Measurements from ENCODE around the gene ADRB2.
A peak's percentile ranks its signal among the peaks of the same experiment; 100 is the strongest.

The ADRB2 gene

DNA sequence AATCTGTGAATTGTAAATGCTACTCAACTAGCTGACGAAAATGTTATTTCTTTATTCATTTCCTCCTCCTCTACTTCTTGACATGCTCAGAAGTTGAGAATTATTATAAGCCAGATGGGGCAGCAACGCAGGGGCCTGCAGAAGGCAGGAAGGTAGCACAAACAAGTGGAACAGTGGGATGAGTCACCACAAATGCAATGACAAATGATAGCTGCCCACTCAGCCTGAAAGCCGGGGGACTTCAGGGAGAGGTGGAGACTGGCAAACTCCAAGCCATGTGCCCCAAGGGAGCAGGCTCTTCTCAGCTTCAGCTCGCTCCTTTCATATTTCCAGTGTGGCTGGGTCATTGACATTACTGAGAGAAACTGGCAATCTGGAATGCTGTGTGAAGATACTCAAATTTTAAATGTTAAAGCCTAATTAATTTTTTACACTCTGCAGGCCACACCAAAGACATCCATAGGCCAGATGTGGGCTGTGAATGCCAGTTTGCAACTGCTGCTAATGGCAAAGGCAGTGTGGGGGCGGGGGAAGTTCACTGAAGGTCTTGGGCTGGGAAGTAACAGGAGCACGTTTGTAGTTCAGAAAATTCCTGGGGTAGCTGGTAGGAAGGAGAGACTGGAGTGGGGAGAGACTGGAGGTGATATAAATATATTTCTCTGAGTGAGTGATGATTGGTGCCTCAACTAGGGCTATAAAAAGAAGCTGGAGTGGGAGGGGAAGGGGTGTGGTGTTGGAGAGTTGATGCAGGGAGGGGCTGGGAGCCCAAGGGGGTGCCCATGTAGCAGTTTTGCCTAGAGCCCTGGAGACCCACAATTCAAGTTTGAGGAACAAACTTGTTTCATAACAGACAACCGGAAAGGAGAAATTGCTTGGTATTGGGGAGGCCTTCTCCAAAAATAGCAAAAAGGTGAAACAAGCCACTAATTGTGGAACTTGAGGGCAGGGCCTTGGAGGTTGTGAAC, 20.8 kb upstream of the ADRB2 start:
- no peak for DNase-seq

DNA sequence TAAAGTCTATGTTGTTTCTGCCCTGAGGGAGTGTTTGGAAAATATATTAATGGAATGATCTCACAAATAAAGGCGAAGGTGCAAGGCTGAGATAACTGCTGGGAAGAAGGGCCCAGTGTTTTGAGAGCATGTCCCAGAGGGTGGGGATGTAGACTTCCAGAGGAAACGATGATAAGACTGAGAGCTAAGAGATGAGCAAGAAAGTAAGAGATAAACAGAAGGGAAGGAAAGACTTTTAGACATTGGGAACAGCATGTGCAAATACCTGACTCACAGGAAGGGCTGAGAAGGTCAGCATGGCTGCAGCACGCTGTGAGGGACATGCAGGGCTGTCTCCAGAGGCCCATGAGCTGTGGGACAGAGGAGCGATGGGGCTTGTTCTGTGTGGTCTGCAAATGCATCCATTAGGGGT, 19.9 kb upstream of the ADRB2 start:
- DNase-seq = no peak

DNA sequence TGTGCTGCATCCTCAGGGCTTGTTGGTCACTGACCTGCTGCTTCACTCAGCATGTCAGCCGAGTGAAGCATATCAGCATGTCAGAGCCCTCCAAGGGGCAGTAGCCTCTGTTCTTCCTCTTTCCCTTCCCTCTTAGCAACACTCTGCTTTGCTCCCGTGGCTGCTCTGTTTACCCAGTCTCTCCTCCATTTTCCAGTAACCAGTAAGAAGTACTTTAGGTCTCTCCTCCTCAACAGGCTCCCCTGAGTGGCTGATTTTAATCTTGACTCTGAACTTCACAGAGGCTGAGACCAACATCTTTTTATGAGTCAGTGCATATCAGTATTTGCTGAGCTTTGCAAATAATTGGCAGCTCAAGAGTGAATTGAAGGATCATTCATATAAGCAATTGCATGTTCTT, 18.6 kb upstream of the ADRB2 start:
- no peak for DNase-seq

DNA sequence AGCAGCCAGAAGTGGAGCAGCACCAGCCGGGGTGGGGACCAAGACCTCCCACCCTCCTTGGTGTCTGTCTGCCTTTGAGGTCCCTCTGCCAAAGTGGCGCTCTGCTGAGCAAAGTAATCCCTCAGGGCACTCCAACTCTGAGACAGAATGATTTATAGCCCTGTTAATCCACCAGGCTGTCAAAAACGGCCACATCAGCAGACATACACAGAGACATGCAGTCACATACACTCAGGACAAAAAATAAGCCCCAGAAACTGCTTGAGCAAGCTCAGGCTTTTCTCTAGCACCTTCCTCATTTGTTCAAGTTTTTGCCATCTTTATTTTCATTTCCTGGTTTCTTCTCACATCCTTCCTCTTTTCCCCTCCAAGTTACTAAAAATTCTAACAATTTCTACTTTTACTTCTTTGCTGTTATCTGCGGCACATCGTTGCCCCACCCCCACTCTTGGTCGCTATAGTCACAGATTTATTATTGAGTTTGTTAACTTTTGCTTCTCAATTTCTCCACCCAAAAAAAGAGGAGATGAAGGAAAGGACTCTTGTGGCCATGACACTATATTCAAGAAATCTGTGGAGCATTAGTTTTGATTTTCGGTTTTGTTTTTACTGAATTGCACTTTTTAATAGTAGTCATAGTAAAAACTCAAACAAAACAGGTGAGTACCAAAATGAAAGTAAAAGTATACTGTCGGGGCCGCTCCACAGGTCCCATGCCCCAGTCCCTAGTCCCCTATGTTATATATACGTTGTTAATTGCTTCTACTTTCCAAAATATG, 17.4 kb upstream of the ADRB2 start:
- DNase-seq = peak; percentile 63

DNA sequence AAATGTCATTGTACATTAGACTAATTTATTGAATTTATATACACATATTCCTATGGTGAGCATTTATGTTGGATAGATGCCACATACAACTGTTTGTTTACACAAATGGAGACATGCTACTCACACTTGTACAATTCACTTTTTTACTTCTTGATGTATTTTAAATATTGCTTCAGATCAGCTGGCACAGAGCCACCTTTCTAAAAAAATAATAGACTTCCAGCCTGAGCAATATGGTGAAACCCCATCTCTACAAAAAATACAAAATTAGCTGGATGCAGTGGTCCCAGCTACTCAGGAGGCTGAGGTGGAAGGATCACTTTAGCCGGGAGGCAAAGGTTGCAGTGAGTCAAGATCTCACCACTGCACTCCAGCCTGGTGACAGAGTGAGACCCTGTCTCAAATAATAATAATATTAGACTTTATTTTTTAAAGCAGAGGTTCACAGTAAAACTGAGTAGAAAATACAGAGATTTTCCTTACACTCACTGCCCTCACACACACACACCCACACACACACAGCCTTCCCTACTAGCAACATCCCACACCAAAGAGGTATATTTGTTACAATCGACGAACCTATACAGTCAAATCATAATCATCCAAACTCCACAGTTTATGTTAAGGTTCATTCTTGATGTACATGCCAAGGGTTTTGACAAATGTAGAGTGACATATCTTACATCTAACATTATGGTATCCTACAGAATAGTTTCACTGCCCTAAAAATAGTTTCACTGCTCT, 16.5 kb upstream of the ADRB2 start:
- peak; percentile 11 for DNase-seq

DNA sequence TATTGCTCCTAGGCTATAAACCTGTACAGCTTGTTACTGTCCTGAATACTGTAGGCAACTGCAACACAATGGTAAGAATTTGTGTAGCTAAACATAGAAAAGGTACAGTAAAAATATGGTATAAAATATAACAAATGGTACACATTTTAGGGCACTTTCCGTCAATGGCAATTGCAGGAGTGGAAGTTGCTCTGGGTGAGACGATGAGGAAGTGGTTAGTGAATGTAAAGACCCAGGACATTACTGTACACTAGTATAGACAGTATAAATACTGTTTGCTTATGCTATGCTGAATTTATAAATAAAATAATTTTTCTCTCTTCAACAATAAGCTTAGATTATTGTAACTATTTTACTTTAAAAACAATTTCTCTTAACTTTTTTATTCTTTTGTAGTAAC, 15.6 kb upstream of the ADRB2 start:
- DNase-seq = peak; percentile 11

DNA sequence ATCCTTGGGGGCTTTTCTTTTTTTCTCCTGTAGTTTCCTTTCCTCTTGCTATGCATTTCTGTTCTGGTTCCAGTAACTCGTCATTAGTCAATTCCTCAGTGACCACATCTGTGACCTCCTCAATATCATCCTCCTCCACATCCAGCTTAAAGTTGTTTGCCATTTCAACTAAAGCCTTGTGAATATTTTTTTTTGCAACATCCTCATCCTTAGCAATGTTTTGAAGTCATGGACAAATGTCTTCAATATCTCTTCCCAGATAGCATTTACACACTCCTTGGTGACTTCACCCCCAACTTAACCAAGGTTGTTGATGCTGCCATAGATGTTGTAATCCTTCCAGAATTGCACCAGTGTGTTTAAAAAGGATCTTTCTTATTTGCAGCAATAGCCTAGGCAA, 14.7 kb upstream of the ADRB2 start:
- no peak for DNase-seq

DNA sequence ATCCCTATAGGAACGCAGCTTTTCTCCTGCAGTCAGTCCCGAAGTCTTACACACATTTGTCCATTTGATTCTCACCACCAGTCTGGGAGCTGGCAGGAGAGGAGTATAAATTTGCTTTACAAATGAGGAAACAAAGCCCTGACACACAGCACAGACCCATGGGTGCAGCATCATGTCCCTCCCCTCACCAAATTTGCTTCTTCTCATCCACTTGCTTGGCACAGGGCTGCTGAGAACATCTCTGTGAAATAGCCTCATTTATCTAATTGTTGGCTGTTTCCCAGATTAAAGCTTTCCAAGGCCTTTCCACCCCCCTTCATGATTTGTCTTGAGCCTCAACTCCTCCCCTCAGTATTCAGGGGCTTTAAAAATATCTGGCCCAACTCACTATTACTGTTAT, 11.3 kb upstream of the ADRB2 start:
- DNase-seq = no peak

DNA sequence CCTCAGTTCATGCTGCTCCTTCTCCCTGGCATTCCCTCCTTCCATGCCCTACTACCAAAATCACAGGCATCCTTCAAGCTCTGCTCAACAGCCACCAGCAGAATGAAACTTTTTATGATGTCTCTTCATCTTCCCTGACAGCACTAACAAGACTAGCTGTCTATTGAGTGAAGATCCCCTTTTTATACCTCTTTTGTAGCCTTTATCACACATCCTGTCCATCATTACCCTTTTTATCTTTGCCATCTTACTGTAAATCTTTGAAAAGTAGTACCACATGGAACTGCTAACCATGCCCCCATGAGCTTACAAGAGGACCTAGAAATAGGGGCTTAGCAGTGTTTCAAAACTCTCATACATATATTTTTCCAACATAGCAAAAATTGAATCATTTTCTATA, 10.8 kb upstream of the ADRB2 start:
- no peak for DNase-seq

DNA sequence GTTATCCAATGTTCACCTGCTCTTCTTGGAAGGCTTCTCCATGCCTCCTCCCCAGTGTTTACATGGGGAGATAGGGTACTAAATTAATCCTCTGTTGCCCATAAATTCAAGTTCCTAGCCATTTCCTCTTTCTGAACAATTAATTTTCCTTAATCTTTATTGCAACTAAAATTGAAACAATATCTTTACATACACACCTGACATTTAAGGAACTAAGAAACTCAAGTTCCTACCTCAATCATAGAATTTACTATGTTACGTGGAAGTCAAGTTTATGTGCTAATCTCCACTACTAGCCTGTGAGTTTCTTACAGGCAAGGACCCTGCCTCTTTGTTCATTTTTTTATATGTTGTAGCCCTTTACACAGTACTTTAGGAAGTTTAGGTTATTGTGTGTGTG, 10.1 kb upstream of the ADRB2 start:
- no peak for DNase-seq

DNA sequence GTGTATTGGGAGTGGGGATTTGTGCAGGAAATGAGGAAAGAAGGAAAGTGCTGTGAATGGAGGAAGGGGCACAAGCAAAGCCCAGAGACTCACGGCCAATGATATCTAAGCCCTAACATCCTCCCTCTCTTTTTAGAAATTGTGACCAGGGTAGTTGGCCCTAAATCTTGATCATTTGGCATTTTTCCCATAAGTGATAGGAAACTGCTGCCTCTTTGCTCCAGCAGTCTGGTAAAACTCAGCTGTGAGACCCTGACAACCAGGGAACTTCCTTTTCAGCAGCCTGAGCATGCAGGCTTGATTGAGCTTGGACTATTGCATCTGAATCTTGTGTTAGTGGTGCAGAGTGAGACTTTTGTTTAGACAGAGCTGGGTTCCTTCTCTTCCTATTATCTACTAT, 9.6 kb upstream of the ADRB2 start:
- no peak for DNase-seq

DNA sequence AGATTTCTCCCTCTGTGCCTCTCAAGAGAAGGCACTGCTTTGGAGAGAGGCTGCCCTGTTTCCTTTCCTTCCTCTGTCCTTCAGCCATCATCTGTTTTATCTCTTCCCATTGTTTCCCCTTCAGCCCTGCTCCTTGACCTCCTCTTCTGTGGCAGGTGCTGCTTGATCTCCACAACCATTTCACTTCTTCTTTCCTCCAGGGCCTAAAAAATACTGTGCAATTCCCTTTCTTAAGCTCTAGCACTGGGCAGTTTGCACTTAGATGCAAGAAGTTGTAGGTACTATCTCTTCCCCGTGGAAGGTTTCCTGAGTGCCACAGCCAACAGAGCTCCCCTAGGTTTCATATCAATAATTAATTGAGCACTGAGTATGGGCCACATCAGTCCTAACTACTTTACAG, 8.8 kb upstream of the ADRB2 start:
- DNase-seq = no peak

DNA sequence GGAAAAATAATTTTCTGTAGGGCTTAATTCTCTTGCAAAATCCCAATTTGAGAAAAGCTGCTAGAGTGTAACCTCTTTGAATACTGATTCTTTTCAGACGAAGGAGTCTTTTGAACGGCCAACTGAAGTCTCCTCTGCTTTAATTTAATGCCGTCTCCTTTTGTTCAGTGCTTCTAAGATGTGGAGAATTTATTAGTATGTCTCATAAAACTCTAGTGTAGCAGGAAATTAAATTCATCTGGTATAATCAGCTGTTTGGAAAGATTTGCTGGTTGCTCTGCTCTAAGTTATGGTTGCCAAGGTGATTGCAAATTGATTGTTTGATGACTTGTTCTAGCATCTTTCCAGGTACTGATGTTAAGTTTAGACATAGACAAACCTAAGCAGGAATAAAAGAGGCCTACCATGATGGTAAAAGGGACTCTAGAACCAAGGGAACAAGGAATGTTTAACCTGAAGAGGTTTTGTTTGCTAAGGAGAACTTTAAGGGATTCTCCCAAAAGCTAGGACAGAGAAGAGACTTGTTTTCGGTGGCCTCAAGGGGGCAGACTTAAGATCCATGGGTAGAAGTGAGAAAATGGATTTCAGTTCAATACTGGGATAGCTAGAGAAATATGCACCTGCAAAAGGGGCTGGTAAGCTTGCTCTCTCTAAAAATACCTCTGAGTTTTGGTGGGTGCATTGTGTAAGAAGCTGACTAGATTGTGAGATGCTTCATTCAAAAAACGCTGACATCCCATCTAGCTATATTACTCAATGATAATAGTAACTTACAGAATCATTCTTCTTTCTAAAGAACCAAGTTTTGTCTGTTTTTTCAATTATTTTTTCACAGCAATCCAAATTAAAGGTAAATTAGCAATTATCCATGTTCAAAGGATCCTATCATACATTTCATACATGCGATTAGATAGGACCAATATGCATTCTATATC, 5.7 kb upstream of the ADRB2 start:
- peak; percentile 48 for DNase-seq

DNA sequence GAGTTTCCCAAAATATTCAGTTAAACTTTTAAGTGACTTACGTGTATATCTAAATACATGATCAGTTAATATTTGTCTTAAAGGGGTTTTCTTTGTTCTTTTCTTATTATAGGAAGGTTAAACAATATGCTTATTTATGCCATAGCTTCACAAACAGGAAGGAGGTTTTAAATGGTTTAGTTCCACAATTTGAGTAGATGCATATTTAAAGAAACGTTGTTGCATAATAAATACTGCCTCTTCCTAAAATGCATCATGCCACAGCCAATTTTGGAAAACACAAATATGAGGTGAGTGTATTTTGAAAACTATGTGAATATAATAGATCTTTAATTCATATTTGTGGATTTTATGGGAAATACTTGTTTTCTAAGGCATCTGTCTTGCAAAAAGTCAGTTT, 2.5 kb upstream of the ADRB2 start:
- no peak for DNase-seq

DNA sequence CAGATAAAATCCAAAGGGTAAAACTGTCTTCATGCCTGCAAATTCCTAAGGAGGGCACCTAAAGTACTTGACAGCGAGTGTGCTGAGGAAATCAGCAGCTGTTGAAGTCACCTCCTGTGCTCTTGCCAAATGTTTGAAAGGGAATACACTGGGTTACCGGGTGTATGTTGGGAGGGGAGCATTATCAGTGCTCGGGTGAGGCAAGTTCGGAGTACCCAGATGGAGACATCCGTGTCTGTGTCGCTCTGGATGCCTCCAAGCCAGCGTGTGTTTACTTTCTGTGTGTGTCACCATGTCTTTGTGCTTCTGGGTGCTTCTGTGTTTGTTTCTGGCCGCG, 727 bp upstream of the ADRB2 start:
- no peak for DNase-seq

DNA sequence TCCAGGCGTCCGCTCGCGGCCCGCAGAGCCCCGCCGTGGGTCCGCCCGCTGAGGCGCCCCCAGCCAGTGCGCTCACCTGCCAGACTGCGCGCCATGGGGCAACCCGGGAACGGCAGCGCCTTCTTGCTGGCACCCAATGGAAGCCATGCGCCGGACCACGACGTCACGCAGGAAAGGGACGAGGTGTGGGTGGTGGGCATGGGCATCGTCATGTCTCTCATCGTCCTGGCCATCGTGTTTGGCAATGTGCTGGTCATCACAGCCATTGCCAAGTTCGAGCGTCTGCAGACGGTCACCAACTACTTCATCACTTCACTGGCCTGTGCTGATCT, 294 bp downstream of the ADRB2 start:
- DNase-seq = no peak

DNA sequence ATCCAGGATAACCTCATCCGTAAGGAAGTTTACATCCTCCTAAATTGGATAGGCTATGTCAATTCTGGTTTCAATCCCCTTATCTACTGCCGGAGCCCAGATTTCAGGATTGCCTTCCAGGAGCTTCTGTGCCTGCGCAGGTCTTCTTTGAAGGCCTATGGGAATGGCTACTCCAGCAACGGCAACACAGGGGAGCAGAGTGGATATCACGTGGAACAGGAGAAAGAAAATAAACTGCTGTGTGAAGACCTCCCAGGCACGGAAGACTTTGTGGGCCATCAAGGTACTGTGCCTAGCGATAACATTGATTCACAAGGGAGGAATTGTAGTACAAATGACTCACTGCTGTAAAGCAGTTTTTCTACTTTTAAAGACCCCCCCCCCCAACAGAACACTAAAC, 1.3 kb downstream of the ADRB2 start:
- no peak for DNase-seq

DNA sequence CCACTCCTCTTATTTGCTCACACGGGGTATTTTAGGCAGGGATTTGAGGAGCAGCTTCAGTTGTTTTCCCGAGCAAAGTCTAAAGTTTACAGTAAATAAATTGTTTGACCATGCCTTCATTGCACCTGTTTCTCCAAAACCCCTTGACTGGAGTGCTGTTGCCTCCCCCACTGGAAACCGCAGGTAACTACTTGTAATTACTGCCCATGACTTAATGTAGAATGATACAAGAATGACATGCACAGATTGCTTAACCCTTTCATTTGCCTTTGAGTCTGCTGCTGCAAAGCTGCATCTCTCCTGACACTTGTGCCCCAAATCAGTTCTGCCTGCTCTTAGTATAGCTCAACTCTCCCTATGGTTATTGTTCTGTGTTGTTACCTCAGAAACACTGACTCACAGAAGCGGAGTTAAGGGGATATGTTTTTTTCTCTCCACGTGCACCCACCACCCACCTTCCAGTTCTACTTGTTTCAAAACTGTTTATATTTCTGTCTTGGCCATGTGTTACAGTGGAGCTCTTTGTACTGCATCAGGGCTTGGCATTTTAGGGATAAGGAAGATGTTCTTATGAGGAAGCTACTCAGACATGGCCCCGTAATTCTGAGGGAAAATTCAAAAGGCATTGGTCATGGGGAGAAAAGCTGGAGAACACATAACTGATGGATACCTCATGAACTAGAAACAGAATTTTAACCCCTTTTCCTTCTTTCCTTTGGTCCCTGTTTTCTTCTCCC, 2.3 kb downstream of the ADRB2 start:
- no peak for DNase-seq

DNA sequence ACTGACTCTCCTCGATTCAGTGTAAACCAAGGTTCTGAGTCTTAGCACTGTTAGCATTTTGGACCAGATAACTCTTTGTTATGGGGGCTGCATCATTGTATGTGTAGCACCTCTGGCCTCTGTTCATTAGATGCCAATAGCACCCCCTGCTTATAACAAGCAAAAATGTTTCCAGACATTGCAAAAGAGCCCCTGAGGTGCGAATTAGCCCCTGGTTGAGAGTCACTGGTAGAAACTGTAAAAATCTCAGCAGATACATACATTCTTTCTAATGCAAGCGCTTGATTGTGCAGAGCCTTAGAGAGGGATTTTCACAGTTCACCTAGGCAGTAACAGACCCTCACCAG, 2.8 kb downstream of the ADRB2 start:
- no peak for DNase-seq

DNA sequence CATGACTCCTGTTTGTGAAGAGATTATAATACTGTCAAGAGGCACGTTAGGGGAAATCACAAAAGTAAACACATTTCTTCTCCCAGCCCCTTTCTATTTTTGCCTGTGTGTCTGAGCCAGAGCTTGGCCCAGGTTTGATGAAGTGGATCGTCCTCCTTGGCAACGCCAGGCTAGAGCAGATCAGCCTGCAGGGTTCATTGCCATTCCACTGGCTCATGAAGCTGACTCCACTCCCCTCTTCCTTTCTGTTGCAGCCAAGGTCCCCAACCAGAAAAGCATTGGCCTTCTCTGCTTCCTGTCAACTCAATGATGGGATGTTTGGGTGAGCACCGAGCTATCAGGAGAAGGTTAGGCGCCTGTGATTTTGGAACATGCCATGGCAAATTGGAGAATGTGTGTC, 3.3 kb downstream of the ADRB2 start:
- DNase-seq = no peak

DNA sequence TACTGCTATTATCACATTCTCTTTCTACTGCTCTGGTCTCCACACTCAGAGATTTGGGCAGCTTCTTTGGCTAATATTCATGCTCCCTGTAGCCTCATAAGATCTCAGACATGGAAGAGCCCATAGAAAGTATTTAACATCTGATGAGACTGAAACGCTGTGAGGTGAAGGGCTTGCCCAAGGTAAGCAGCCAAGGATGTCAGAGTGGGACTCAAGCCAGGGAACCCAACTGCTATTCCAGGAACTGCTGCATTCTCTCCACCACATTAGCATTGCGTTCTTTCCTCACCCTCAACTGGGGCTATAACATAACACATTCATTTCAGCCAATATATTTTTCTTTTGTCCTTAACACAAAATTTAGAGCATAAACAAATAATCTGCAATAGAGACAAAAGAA, 3.8 kb downstream of the ADRB2 start:
- no peak for DNase-seq

All from CD4-positive, alpha-beta T cell treated with Interleukin-17A for 4 hours (primary cell).